MM.1S (cell line): ENCODE measurements around the gene ZBTB32.

ENCODE experiments used
- DNase-seq: peaks from one replicate; pipeline ENCODE4 v3.0.0-alpha.2; 2015
- H2AFZ ChIP-seq: fragments of 300-600 bp; sonication (generic); 2 replicates; pipeline ENCODE4 v1.6.0; 2016; ENCODE audit warnings: antibody characterized with exemption, low read length
- H3F3A ChIP-seq: fragments of 300-600 bp; sonication (generic); 2 replicates; pipeline ENCODE4 v1.6.1; 2016; ENCODE audit warnings: mild to moderate bottlenecking, antibody characterized with exemption, low read length, moderate library complexity, mixed read lengths; ENCODE audit not compliant: insufficient read depth
- H3K27ac ChIP-seq: fragments of 300-600 bp; sonication (generic); 2 replicates; pipeline ENCODE4 v1.5.1; 2016; ENCODE audit warnings: mild to moderate bottlenecking, low read length
- H3K27me3 ChIP-seq: fragments of 300-600 bp; sonication (generic); replicated peaks from 2 replicates; pipeline ENCODE4 v1.6.0; 2016; ENCODE audit warnings: low read length; ENCODE audit not compliant: insufficient read depth
- H3K36me3 ChIP-seq: fragments of 300-600 bp; sonication (generic); replicated peaks from 2 replicates; pipeline ENCODE4 v1.6.1; 2016; ENCODE audit warnings: mild to moderate bottlenecking, low read length, mixed read lengths; ENCODE audit not compliant: insufficient read depth
- H3K4me1 ChIP-seq: fragments of 300-600 bp; sonication (generic); 2 replicates; pipeline ENCODE4 v1.6.1; 2016; ENCODE audit warnings: low read length, mixed read lengths
- H3K4me2 ChIP-seq: fragments of 300-600 bp; sonication (generic); 2 replicates; pipeline ENCODE4 v1.6.0; 2016; ENCODE audit warnings: low read depth, low read length
- H3K4me3 ChIP-seq: fragments of 300-600 bp; sonication (generic); 2 replicates; pipeline ENCODE4 v1.5.1; 2016; ENCODE audit warnings: low read length, mixed read lengths
- H3K79me2 ChIP-seq: fragments of 300-600 bp; sonication (generic); 2 replicates; pipeline ENCODE4 v1.6.1; 2016; ENCODE audit warnings: mixed run types, low read length, mixed read lengths
- H3K9ac ChIP-seq: fragments of 300-600 bp; sonication (generic); 2 replicates; pipeline ENCODE4 v1.6.1; 2016; ENCODE audit warnings: low read length, mixed read lengths
- H3K9me2 ChIP-seq: fragments of 300-600 bp; sonication (generic); replicated peaks from 2 replicates; pipeline ENCODE4 v1.6.1; 2016; ENCODE audit warnings: mild to moderate bottlenecking, low read length, mixed read lengths; ENCODE audit not compliant: insufficient read depth
- H3K9me3 ChIP-seq: fragments of 300-600 bp; sonication (generic); replicated peaks from 2 replicates; pipeline ENCODE4 v1.6.1; 2016; ENCODE audit warnings: mild to moderate bottlenecking, low read length, mixed read lengths; ENCODE audit not compliant: insufficient read depth
- H4K20me1 ChIP-seq: fragments of 300-600 bp; sonication (generic); 2 replicates; pipeline ENCODE4 v1.6.1; 2016; ENCODE audit warnings: mild to moderate bottlenecking, low read length, moderate library complexity, mixed read lengths; ENCODE audit not compliant: insufficient read depth
- EZH2 ChIP-seq: fragments of 300-600 bp; sonication (generic); optimal IDR thresholded peaks from 2 replicates; pipeline ENCODE3; 2017; ENCODE audit warnings: low read depth, mild to moderate bottlenecking, antibody characterized with exemption, low read length, mixed read lengths
- EZH2phosphoT487 ChIP-seq: fragments of 300-600 bp; sonication (generic); IDR thresholded peaks from 2 replicates; pipeline ENCODE4 v1.6.1; 2018; ENCODE audit warnings: antibody characterized with exemption, low read length
- TF ChIP-seq, protein P1 (sequence below): fragments of 300-600 bp; sonication (generic); IDR thresholded peaks from 2 replicates; pipeline ENCODE4 v1.5.1; 2016; ENCODE audit warnings: antibody characterized with exemption, low read length, mixed read lengths

ZBTB32 gene

DNA sequence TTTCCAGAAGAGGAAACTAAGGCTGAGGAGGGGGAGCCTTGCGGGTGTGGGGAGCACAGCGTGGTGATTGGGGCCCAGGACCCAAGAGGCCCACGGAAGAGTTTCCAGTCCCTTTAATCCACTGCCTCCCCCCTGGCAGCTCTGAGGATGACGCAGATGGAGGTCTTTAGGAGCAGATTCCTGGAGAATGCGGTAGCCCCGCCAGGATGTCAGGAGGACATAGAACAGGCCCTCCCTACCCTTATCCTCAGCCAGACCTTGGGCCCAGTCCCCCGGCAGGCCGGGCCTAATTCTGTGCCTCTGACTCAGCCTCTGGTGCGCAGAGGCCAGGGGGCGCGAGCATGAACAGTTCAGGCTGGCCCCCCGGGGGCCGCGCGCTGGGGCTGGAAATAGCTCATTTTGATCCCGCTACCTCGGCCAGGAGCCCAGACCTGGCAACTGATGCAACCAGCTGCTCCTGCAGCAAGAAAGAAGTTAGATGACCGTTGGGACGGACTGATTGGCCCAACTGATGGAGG is 52.9 kb downstream of the ZBTB32 start:
- no peaks in the 10 kb centered on the region for H3K9me3 ChIP-seq
- no peaks in the 10 kb centered on the region for H3K9me2 ChIP-seq
- no peaks in the 10 kb centered on the region for H3K27me3 ChIP-seq
- peaks cover 4% of the 10 kb centered on the region; the same call in 1 of the 2 replicates for H3F3A ChIP-seq
- peak overlapping the region; percentile 94 for H3K4me2 ChIP-seq
- peak overlapping the region; percentile 82 for H2AFZ ChIP-seq
- no peaks in the 10 kb centered on the region for H3K36me3 ChIP-seq
- H4K20me1 ChIP-seq = no peaks in the 10 kb centered on the region
- TF ChIP-seq, protein P1, sequence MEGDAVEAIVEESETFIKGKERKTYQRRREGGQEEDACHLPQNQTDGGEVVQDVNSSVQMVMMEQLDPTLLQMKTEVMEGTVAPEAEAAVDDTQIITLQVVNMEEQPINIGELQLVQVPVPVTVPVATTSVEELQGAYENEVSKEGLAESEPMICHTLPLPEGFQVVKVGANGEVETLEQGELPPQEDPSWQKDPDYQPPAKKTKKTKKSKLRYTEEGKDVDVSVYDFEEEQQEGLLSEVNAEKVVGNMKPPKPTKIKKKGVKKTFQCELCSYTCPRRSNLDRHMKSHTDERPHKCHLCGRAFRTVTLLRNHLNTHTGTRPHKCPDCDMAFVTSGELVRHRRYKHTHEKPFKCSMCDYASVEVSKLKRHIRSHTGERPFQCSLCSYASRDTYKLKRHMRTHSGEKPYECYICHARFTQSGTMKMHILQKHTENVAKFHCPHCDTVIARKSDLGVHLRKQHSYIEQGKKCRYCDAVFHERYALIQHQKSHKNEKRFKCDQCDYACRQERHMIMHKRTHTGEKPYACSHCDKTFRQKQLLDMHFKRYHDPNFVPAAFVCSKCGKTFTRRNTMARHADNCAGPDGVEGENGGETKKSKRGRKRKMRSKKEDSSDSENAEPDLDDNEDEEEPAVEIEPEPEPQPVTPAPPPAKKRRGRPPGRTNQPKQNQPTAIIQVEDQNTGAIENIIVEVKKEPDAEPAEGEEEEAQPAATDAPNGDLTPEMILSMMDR = no peak
- TF ChIP-seq EZH2 = no peak
- no peak for TF ChIP-seq EZH2phosphoT487
- H3K4me1 ChIP-seq = peaks cover 12% of the 10 kb centered on the region; the same call in 1 of the 2 replicates
- H3K27ac ChIP-seq = peak overlapping the region; percentile 57; the same call in 1 of the 2 replicates
- H3K79me2 ChIP-seq = peaks cover 15% of the 10 kb centered on the region
- peak overlapping the region; percentile 75 for H3K4me3 ChIP-seq
- peak overlapping the region; percentile 77; the same call in 1 of the 2 replicates for H3K9ac ChIP-seq
- DNase-seq = no peak

DNA sequence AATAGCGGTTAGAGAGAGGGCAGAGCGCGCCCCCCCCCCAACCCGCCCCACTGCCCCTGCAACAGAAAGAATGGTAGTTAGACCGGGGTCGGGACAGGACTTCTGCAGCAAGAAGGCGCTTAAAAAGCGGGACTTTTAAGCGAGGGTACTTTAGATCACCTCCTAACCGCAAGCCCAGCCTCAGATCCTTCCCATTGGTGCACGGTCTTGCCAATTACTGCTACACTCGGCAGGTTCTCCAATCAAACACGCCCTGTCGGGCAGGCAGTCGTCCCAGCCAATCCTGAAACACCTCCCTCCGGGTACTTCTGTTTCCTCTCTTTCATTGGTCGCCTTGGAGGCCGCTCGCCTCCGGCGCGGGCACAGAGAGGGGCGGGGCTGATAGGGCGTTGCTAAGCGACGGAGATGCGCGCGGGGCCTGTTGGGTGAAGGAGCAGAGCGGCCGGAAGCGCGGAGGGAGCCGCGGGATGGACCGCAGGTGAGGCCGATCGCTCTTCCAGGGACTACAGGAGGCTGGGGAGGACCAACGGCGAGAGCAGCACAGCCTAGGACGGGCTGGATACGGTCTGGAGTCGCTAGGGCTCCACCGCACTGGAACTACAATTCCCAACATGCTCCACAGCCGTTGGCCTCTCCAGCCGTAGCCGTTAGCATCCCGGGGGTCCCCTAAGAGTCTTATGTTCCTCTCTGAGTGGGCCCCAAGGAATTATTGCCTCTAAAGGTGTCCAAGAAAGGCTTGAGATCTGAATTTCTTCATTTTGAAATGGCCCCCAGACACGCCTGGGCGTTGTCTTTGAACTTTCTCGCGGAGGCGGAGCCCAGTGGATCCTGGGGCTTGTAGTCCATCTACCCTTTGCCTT is 53.6 kb downstream of the ZBTB32 start, which contains the start of gene PROSER3:
TSS of gene PROSER3 (plus strand) at position 428 of the 860 bp plus-strand sequence. CDS start at position 468, 40 bp downstream.
- H3K9me2 ChIP-seq = no peaks in the 10 kb centered on the region
- no peak for TF ChIP-seq EZH2
- no peak for TF ChIP-seq EZH2phosphoT487
- TF ChIP-seq, protein P1 = no peak
- H3F3A ChIP-seq = peaks cover 4% of the 10 kb centered on the region; the same call in 1 of the 2 replicates
- H3K36me3 ChIP-seq = no peaks in the 10 kb centered on the region
- peak; percentile 99 for DNase-seq
- H4K20me1 ChIP-seq = no peaks in the 10 kb centered on the region
- H3K9me3 ChIP-seq = no peaks in the 10 kb centered on the region
- H3K79me2 ChIP-seq = peaks cover 15% of the 10 kb centered on the region
- peak within 1 kb of the TSS; percentile 82 for H2AFZ ChIP-seq
- peak within 1 kb of the TSS; percentile 61 for H3K27ac ChIP-seq
- H3K4me3 ChIP-seq = peak within 1 kb of the TSS; percentile 75
- H3K4me2 ChIP-seq = peak within 1 kb of the TSS; percentile 94
- no peaks in the 10 kb centered on the region for H3K27me3 ChIP-seq
- H3K4me1 ChIP-seq = peaks cover 12% of the 10 kb centered on the region; the same call in 1 of the 2 replicates
- H3K9ac ChIP-seq = peak within 1 kb of the TSS; percentile 77

DNA sequence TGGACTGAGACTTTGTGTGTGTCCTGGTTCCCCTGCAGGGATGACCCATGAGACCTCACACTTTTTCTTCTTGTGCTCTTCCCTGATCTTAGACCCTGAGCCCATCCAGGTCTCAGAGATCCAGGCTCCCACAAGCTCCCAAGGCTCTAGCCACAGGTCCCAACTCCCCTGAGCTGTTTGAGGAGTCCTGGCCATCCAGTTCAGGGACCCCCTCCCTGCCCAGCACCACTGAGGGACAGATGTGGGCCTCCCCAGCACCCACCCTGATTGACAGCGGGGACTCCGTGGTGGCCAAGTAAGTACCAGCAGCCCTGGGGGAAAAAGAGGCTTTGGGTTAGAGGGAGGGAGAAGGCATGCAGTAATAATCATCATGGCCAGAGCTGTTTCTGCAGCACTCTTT is 55.3 kb downstream of the ZBTB32 start:
- H3K27ac ChIP-seq = no peak overlapping the region

More for the DNA sequence above, 55.3 kb downstream of the ZBTB32 start:
- H3K9me3 ChIP-seq = no peaks in the 10 kb centered on the region
- no peaks in the 10 kb centered on the region for H3K36me3 ChIP-seq
- no peak for DNase-seq
- peaks cover 12% of the 10 kb centered on the region; the same call in 1 of the 2 replicates for H3K4me1 ChIP-seq
- H3K9ac ChIP-seq = no peak overlapping the region
- H2AFZ ChIP-seq = no peak overlapping the region
- no peaks in the 10 kb centered on the region for H4K20me1 ChIP-seq
- TF ChIP-seq, protein P1 = no peak
- TF ChIP-seq EZH2phosphoT487 (no peak), EZH2 (no peak)
- H3K9me2 ChIP-seq = no peaks in the 10 kb centered on the region
- H3K4me2 ChIP-seq = no peak overlapping the region
- peaks cover 4% of the 10 kb centered on the region; the same call in 1 of the 2 replicates for H3F3A ChIP-seq
- peaks cover 15% of the 10 kb centered on the region for H3K79me2 ChIP-seq
- no peaks in the 10 kb centered on the region for H3K27me3 ChIP-seq
- no peak overlapping the region for H3K4me3 ChIP-seq
